Stimulated activated CD4-positive, alpha-beta T cell treated with anti-CD3 and anti-CD28 coated beads, Interleukin-12 subunit alpha, Interleukin-12 subunit beta, amount 100 ng/mL, for 4 hours (primary cell): ENCODE data around the gene TAF8.
"Not testable (repeated sequence)": the region's sequence is repeated elsewhere in the genome, so short reads cannot be mapped to it uniquely, and the experiment has no call there.

Experiments
- DNase-seq: peaks from one replicate; pipeline ENCODE4 v3.0.0-alpha.2; 2020

Gene TAF8

GRCh38 chr6:42029062-42029685, 21.1 kb upstream of the TAF8 start:
- DNase-seq = no peak

DNA sequence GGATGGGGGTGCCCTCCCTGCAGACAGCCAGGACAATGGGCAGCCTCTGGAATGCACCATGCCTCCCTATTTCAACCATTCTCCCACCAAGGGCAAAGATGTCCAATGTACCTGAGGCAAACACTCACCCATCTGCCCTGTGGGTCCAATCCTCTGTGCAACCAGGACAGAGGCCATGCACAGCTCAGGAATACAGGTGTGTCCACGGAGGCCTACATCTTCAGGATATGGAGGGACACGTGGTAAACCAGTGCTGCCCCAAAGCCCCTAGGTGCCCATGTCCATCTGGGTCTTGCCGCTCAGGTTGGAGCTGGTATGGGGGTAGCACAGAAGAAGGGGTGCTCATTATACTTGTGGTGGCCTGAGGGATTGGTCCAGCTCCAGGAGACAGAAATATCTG, 20.4 kb upstream of the TAF8 start:
- no peak for DNase-seq

- peak; percentile 52 for DNase-seq
These were observed 19.5 kb upstream of the TAF8 start for GRCh38 chr6:42030585-42031506.

- DNase-seq = no peak
These were observed 18.0 kb upstream of the TAF8 start for GRCh38 chr6:42032366-42032765.

GRCh38 chr6:42037669-42038068, 12.7 kb upstream of the TAF8 start:
- DNase-seq = not testable (repeated sequence)

GRCh38 chr6:42038163-42038562, 12.2 kb upstream of the TAF8 start:
- DNase-seq = no peak

DNA sequence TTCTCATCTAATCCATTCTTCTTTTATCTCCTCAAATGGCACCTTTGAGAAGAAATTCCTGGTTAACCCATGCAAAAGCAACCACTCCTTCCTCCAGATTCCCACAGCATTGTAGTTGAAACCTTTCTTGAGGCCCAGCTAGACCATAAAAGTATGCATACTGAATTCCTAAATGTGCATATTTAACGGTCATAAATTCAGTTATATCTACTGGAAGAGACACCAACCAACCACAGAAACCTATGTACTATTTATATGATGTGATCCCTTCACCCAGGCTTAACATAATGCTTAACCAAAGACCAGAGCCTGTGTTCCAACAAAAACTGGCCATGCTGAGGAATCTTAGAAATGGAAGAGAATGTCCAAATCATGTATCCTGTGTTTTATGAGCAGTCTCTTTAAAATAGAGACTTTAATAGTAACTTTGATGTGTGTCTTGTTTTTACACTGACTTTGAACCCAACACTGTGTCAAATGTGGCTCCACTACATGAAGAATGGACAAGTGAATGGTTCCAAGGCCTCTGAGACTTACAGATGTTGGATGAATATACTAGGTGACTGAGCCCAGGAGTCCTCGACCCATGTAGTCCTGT, 11.4 kb upstream of the TAF8 start:
- DNase-seq = no peak

DNA sequence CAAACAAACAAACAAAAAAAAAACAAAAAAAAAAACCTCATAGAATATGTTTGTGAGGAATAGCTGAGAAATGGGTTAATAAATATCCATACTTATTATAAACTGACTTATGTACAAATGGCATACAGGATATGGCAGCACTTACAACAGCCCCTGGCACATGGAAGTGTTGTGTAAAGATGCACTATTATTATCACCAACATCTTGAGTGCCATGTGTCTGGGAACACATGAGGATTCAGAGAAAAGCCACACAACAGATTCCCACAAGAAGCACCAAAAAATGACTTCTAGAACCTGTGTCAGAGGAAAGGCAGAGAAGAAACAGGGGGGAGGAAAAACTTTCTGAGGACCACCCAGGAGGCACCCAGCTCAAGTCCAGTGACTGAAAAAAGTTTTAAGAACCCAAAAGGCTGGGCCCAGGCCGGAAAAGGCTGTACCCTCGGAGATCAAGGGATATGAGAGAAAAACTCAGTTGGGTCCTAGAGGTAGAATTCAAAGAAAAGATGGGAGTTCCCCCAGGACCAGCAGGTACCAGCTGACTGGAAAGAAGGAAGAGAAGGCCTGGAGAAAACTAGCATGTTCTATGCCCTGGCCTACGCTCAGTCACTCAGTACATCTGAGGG, 9.4 kb upstream of the TAF8 start:
- no peak for DNase-seq

- no peak for DNase-seq
These were observed 8.8 kb upstream of the TAF8 start for GRCh38 chr6:42041481-42042053.

- no peak for DNase-seq
These were observed 8.2 kb upstream of the TAF8 start for GRCh38 chr6:42042108-42042507.

- DNase-seq = peak; percentile 94
These were observed 6.4 kb upstream of the TAF8 start for GRCh38 chr6:42043787-42044475.

DNA sequence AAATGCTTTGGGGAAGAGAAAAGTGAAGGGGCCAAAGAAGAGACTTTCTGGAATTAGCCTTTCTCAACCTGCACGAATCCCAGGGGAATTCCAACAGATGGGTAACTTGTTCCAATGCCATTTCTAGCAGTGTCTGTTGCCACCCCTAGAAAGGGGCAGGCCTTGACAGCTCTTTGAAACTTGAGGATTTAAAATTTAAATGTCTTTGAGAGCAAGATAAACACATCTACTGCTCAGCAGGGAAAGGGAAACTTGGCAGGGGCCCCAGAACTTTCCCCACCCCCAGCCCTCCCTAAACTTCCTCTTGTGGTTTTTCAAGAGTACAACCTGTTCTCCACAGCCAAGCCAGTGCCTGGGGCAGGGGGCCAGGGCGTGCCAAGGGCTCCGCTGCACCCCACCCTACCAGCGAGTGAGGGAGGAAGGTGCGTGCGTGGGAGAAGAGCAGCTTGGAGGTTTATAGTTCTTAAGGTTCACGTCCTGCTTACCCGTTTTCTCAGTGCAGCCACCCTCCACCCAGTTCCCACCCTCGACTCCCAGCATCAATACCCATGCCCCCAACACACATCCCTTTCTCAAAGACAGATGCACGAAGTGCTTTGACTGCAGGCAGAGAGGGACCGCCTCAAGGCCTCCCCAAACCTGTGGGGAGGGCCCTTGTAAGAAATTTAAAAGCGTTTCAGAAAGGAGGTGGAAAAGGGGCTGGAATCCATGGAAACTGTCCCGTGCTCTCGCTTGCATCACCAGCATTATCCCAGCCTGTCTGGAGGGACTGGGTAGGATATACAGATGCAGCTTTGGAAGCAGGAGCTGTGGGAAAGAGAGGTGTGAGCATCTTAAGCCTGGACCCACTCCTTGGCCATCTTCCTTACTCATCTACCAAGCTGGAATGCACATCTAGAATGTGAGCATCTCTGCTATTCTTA, 4.5 kb upstream of the TAF8 start:
- DNase-seq = peak; percentile 69

DNA sequence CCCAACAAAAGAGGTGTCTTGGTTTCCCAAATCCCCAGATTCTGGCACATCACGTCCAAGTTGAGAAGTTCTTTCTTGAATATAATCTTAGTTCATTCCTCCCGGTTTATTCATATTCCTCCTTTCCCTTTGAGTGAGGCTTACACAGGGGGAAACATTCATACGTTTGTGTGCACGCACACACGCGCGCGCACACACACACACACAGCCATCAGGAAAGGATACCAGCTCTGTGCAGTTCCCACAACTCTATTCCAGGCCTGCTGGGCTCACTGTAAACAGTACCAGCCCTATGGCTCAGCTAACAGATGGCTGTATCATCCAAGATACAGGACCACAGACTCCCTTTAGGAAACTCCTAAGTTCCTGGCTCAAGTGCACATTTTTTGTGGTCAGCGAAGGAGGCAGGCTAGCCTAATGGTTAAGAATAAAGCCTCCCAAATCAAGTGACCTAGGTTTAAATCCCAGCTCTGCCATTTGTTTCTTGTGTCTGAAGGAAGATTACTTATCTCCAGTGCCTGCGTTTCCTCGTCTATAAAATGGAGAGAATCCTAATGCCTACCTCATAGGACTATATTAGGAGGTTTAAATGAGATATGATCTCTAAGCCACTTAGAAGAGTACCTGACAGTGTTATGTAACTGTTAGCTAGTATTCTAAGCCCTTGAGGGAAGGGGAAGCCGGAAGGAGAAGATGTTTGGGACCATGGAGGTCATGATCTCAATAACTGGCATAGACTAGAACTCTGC, 3.7 kb upstream of the TAF8 start:
- no peak for DNase-seq

GRCh38 chr6:42047213-42047590, 3.1 kb upstream of the TAF8 start:
- DNase-seq = no peak

DNA sequence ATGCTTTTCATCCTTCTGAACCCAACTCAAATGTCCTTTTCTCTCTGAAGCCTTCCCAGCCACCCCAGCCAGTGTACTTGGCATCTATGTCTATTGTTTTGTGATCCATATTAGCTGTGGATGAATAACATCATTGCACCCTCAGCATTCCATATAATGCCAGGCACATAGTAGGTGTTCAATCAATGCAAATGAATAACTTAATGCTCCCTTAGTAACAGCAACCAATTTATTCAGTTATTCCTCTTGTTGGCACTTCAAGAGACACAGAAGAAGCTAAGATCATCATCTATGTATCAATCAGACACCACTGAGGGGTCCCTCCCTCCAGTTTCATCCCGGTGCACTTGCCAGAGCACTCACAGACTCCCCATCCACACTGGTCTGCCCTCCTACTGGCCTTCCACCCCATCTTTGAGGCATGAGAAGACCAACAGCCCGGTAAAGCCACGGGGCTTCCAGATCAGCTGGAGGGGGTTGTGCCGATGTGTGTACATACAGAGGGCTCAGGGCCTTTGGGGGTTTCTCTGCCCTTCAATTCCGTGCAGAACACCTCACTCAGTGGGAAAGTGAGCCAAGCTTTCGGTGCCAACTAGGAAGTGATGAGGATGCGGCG, 2.4 kb upstream of the TAF8 start:
- DNase-seq = no peak

DNA sequence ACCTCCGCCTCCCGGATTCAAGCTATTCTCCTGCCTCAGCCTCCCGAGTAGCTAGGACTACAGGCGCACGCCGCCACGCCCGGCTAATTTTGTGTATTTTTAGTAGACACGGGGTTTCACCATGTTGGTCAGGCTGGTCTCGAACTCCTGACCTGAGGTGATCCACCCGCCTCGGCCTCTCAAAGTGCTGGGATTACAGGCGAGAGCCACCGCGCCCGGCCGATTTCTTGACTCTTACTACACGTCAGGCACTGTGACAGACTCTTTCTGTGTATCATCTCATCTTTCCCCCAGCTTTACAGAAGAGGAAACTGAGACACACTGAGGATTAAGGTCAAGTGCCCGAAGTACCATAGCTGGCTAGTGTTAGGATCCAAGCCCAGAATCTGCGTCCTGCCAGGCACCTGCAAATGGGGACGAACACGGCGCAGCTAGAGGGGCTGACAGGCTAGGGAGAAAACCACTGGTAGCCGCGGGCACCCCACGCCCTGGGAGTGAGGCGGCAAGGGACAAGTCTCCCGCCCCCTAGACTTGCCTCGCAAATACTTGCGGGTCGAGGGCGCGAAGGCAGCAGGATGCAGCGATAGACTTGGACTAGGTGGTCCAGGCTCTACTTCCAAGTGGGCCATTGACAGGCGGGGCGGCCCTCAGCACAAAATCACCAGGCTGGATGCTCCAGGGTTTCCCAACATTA, 1.1 kb upstream of the TAF8 start:
- DNase-seq = no peak

- DNase-seq = no peak
These were observed 402 bp upstream of the TAF8 start for GRCh38 chr6:42049948-42050296.

DNA sequence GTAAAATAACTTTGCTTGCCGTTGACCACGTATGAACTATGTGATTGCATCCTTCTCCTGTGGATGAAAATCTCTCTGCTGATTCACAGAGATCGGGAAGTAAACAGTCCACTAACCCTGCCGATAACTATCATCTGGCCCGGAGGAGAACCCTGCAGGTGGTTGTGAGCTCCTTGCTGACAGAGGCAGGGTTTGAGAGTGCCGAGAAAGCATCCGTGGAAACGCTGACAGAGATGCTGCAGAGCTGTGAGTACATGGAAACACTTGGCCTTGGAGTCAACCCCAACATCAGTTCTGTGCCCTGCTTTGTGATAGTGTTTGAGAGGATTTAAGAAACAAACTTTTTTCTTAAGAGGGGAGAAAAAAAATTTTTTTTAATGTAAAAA, 937 bp downstream of the TAF8 start:
- no peak for DNase-seq

DNA sequence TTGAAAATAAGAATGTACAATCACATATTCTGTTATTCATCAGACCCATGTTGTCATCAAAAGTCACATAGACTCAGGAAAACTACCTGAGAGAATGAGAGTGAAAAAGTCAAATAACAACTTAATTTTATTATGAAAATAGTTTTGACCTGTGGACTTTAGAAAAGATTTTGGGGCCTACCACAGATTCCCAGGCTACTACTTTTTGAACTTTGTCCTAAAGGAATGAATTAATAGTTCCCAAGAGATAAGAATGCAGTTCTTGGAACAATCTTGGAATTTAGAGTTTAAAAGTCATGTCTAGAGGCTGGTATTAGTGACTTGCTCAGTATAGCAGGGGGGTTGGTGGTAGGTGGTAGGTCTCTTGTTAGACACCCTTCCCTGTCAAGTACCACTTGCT, 3.3 kb downstream of the TAF8 start:
- DNase-seq = no peak

- no peak for DNase-seq
These were observed 9.4 kb downstream of the TAF8 start for GRCh38 chr6:42059743-42060142.
